Measurements from ENCODE around the gene TMEM143.
"Not testable (repeated sequence)": the region's sequence is repeated elsewhere in the genome, so short reads cannot be mapped to it uniquely, and the experiment has no call there.

TMEM143 gene

GRCh38 chr19:48292798-48293197 lies 70.9 kb downstream of the TMEM143 start:
- no peak for DNase-seq

- not testable (repeated sequence) for DNase-seq
Observed at GRCh38 chr19:48291489-48291815, 72.3 kb downstream of the TMEM143 start.

GRCh38 chr19:48290771-48291488 lies 72.8 kb downstream of the TMEM143 start:
- DNase-seq = peak; percentile 32 to 53 (median 37)

GRCh38 chr19:48290401-48290770 lies 73.4 kb downstream of the TMEM143 start:
- DNase-seq = no peak

GRCh38 chr19:48287748-48288147 lies 76.0 kb downstream of the TMEM143 start:
- DNase-seq = no peak

GRCh38 chr19:48284896-48285295 lies 78.8 kb downstream of the TMEM143 start:
- DNase-seq = no peak

GRCh38 chr19:48283908-48284307 lies 79.8 kb downstream of the TMEM143 start:
- DNase-seq = no peak

Measured in T-helper 2 cell (primary cell).